KMS-11 (cell line): ENCODE data around the gene DCTN3.
"Not testable (repeated sequence)": the region's sequence is repeated elsewhere in the genome, so short reads cannot be mapped to it uniquely, and the experiment has no call there.

ENCODE experiments used
- H2AFZ ChIP-seq: fragments of 200-600 bp; sonication (generic); 2 replicates; pipeline ENCODE4 v1.6.1; 2016; ENCODE audit warnings: antibody characterized with exemption, mixed run types, low read depth
- H3K27ac ChIP-seq: fragments of 200-600 bp; sonication (generic); 2 replicates; pipeline ENCODE4 v1.6.1; 2016; ENCODE audit warnings: mild to moderate bottlenecking, mixed run types
- H3K27me3 ChIP-seq: fragments of 200-600 bp; sonication (generic); 2 replicates; pipeline ENCODE4 v1.6.1; 2017; ENCODE audit warnings: mild to moderate bottlenecking, low read depth, mixed run types, moderate library complexity; ENCODE audit not compliant: insufficient read depth
- H3K36me3 ChIP-seq: fragments of 200-600 bp; sonication (generic); 2 replicates; pipeline ENCODE4 v1.6.1; 2017; ENCODE audit warnings: mild to moderate bottlenecking, mixed run types; ENCODE audit not compliant: insufficient read depth
- H3K4me1 ChIP-seq: fragments of 200-600 bp; sonication (generic); 2 replicates; pipeline ENCODE4 v1.6.1; 2016; ENCODE audit warnings: mild to moderate bottlenecking, low read depth, mixed run types; ENCODE audit not compliant: poor library complexity, severe bottlenecking
- H3K4me2 ChIP-seq: fragments of 200-600 bp; sonication (generic); 2 replicates; pipeline ENCODE4 v1.7.0; 2016; ENCODE audit warnings: mild to moderate bottlenecking, mixed run types
- H3K4me3 ChIP-seq: fragments of 200-600 bp; sonication (generic); IDR thresholded peaks from 2 replicates; pipeline ENCODE4 v1.6.1; 2017; ENCODE audit warnings: low read depth, low read length, mixed read lengths; ENCODE audit not compliant: insufficient read depth
- H3K79me2 ChIP-seq: fragments of 200-600 bp; sonication (generic); 2 replicates; pipeline ENCODE4 v1.6.1; 2016; ENCODE audit warnings: low read depth, mixed run types; ENCODE audit not compliant: insufficient read depth
- H3K9ac ChIP-seq: fragments of 200-600 bp; sonication (generic); 2 replicates; pipeline ENCODE4 v1.6.1; 2016; ENCODE audit warnings: mild to moderate bottlenecking, mixed run types
- H4K20me1 ChIP-seq: fragments of 200-600 bp; sonication (generic); 2 replicates; pipeline ENCODE4 v1.6.1; 2016; ENCODE audit warnings: mild to moderate bottlenecking, mixed run types; ENCODE audit not compliant: insufficient read depth
- CTCF ChIP-seq: fragments of 200-600 bp; sonication (generic); conservative IDR thresholded peaks from 2 replicates; pipeline ENCODE4 v1.6.1; 2017; ENCODE audit warnings: low read depth, mild to moderate bottlenecking, antibody characterized with exemption, low read length, moderate library complexity, mixed read lengths

The DCTN3 gene

GRCh38 chr9:34644766-34645314 lies 24.5 kb upstream of the DCTN3 start:
- H3K4me2 ChIP-seq: no peak overlapping the region
- no peaks in the 10 kb centered on the region for H3K27me3 ChIP-seq
- no peaks in the 10 kb centered on the region for H3K36me3 ChIP-seq
- no peaks in the 10 kb centered on the region for H4K20me1 ChIP-seq
- peaks cover 31% of the 10 kb centered on the region for H3K4me1 ChIP-seq
- H3K4me3 ChIP-seq: no peak overlapping the region
- H2AFZ ChIP-seq: no peak overlapping the region
- no peak overlapping the region for H3K27ac ChIP-seq
- H3K79me2 ChIP-seq: peaks cover 11% of the 10 kb centered on the region; the same call in 1 of the 2 replicates
- H3K9ac ChIP-seq: no peak overlapping the region
- no peak for TF ChIP-seq CTCF

- Histone ChIP-seq H3K4me2 (no peak overlapping the region), H2AFZ (no peak overlapping the region), H3K27ac (no peak overlapping the region), H3K36me3 (no peaks in the 10 kb centered on the region), H3K79me2 (peaks cover 6% of the 10 kb centered on the region; the same call in 1 of the 2 replicates), H3K4me3 (no peak overlapping the region), H3K27me3 (no peaks in the 10 kb centered on the region), H3K4me1 (peaks cover 30% of the 10 kb centered on the region), H3K9ac (no peak overlapping the region), H4K20me1 (no peaks in the 10 kb centered on the region)
- TF ChIP-seq CTCF: no peak
Measured at GRCh38 chr9:34642679-34643078, 22.4 kb upstream of the DCTN3 start.

GRCh38 chr9:34639322-34639721 lies 19.0 kb upstream of the DCTN3 start:
- peaks cover 25% of the 10 kb centered on the region for H3K79me2 ChIP-seq
- not testable (repeated sequence) for H3K4me3 ChIP-seq, H2AFZ ChIP-seq, H3K4me2 ChIP-seq, H3K9ac ChIP-seq, H3K27me3 ChIP-seq, H3K36me3 ChIP-seq, H3K27ac ChIP-seq, H4K20me1 ChIP-seq
- H3K4me1 ChIP-seq: peaks cover 16% of the 10 kb centered on the region

- no peak for TF ChIP-seq CTCF
- peak overlapping the region; percentile 95; the same call in 1 of the 2 replicates for H3K9ac ChIP-seq
- H3K36me3 ChIP-seq: no peaks in the 10 kb centered on the region
- H3K4me3 ChIP-seq: no peak overlapping the region
- no peaks in the 10 kb centered on the region for H3K27me3 ChIP-seq
- peak overlapping the region; percentile 70 for H2AFZ ChIP-seq
- peaks cover 25% of the 10 kb centered on the region for H3K79me2 ChIP-seq
- no peak overlapping the region for H3K27ac ChIP-seq
- H4K20me1 ChIP-seq: no peaks in the 10 kb centered on the region
- peaks cover 26% of the 10 kb centered on the region for H3K4me1 ChIP-seq
- H3K4me2 ChIP-seq: peak overlapping the region; percentile 70
Measured at GRCh38 chr9:34638138-34638445, 17.8 kb upstream of the DCTN3 start.

GRCh38 chr9:34637356-34638137 lies 17.3 kb upstream of the DCTN3 start, which contains the start of gene SIGMAR1:
Gene SIGMAR1, minus strand, starts transcription at chr9:34637787. Its CDS starts 90 bp downstream, at chr9:34637697.
- no peak for TF ChIP-seq CTCF
- peak within 1 kb of the TSS; percentile 71 for H3K27ac ChIP-seq

More at GRCh38 chr9:34637356-34638137, 17.3 kb upstream of the DCTN3 start, which contains the start of gene SIGMAR1:
- H3K36me3 ChIP-seq: no peaks in the 10 kb centered on the region
- H4K20me1 ChIP-seq: no peaks in the 10 kb centered on the region
- peaks cover 25% of the 10 kb centered on the region for H3K79me2 ChIP-seq
- no peak within 1 kb of the TSS for H3K4me3 ChIP-seq
- H3K9ac ChIP-seq: peak within 1 kb of the TSS; percentile 95
- H3K4me2 ChIP-seq: peak within 1 kb of the TSS; percentile 70
- H3K27me3 ChIP-seq: no peaks in the 10 kb centered on the region
- H3K4me1 ChIP-seq: peaks cover 26% of the 10 kb centered on the region
- H2AFZ ChIP-seq: peak within 1 kb of the TSS; percentile 70
